Epithelial cell of esophagus (primary cell): ENCODE data around the gene GBA2.

Experiments
- DNase-seq: peaks from one replicate; pipeline ENCODE4 v3.0.0; 2010; ENCODE audit warnings: low read depth
- H3K4me3 ChIP-seq: 2 replicates; pipeline ENCODE4 v1.5.1; 2011; ENCODE audit warnings: mild to moderate bottlenecking, low read length, control low read depth
- TF ChIP-seq, protein P1 (sequence below): IDR thresholded peaks from 2 replicates; pipeline ENCODE4 v1.5.1; 2011; ENCODE audit warnings: low read depth, mild to moderate bottlenecking, low read length, control low read depth, inconsistent platforms; ENCODE audit not compliant: insufficient read depth; ENCODE audit errors: missing control alignments

The GBA2 gene

DNA sequence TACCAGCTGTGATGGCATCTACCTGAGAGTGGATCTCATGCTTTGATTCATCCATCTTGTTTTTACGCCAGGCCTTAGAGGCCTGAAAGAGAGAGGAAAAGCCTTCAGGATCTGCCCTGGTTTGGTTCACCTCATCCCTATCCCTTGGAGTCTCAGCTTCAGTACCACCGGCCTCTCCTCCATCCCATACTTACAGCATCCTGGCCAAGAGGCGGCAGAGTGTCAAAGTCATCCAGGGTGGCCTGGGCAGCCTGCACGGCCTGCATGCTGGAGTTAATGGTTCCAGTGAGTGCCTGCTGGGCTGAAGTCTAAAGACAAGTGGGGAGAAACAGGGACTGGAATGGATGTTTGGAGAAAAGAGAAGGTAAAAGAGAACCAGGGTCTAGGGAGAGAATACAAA is 29.5 kb downstream of the GBA2 start:
- no peak for DNase-seq
- TF ChIP-seq, protein P1, sequence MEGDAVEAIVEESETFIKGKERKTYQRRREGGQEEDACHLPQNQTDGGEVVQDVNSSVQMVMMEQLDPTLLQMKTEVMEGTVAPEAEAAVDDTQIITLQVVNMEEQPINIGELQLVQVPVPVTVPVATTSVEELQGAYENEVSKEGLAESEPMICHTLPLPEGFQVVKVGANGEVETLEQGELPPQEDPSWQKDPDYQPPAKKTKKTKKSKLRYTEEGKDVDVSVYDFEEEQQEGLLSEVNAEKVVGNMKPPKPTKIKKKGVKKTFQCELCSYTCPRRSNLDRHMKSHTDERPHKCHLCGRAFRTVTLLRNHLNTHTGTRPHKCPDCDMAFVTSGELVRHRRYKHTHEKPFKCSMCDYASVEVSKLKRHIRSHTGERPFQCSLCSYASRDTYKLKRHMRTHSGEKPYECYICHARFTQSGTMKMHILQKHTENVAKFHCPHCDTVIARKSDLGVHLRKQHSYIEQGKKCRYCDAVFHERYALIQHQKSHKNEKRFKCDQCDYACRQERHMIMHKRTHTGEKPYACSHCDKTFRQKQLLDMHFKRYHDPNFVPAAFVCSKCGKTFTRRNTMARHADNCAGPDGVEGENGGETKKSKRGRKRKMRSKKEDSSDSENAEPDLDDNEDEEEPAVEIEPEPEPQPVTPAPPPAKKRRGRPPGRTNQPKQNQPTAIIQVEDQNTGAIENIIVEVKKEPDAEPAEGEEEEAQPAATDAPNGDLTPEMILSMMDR: no peak
- no peak overlapping the region for H3K4me3 ChIP-seq

DNA sequence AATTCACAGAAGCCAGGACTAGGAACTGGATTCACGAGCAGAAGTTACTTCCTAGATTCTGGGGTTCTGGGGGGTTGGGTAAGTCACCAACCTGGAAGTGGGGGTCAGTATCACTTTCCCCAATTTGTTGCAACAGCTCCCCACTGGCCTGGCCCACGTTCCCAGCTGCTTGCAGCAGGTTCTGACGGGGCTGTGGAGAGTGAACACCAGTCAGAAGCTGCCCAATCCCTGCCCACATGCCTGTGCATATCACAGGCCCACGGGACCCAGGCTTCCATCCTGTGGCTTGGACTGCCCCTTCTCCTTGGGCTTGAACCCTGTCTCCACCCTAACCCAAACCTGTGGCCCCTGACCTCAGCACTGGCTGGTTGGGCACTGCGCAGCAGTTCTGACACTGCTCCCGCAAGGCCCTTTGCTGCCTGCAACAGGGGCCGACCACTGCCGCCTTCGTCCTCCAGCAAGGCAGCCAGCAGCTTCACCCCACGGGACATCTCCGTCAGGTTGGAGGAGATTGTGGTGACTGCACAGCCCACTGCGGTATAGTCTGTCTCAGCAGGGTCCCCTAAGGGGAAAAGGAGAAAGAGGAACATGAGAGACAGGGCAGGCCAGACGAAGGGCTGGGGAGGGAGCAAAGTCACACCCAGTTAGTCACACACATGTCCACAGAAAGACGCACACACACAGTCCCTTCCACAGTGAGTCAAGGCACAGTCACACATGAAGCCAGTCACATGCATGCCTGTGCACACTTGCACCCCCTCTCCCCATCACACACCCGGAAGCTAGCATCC is 30.1 kb downstream of the GBA2 start:
- no peak overlapping the region for H3K4me3 ChIP-seq
- DNase-seq: peak; percentile 90
- TF ChIP-seq, protein P1: no peak

DNA sequence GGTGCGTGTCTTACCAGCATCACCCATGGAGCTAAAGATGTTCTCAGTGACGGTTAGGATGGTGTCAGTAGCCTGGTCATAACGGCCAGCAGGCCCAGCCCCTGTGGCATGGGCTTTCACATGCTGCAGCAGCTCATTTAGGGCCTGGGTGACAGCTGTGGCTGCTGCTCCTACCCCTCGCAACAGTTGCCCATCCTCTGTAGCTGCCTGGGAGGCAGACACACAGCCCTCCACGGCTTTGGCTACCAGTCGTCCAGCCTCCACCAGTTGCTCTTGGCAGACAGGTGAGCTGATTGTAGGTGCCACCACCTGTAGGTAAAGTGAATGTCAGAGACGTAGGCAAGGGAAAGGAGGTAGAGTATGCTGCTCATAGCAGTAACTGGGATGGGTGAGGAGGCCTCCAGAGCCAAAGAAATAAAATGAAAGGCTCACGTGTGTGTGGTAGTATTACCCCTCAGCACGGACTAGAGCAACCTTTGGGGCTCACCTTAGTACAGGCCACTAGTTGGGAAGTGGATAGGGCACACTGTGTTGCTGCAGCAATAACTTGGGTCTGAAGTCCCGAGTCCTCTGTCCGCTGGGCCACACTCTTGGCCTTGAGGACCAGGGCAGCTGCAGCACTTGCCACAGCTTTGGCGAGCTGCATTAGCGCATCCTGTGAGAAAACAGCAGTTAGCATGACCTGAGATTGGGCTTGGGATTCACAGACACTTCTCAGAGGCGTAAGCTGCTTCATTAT is 31.7 kb downstream of the GBA2 start:
- DNase-seq: no peak
- H3K4me3 ChIP-seq: no peak overlapping the region
- TF ChIP-seq, protein P1: no peak

DNA sequence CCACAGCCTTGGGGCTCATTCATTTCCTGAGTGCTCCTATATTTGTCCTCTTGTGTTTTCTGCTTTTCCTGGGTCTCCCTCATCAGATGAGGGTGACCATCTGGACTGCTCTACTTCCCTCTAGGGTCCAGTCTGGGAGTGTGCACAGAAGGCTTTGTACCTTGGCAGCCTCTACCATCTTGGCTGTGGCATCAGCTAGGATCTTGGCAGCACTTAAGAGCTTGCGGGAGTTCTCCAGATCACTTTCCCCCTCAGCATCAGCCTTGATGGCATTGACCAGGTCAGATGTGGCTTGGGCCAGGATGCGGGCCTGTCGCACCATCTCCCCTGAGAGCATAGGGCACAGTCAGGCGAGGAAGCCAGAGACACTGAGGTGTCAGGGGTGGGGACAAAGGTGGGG is 32.8 kb downstream of the GBA2 start:
- no peak for DNase-seq
- H3K4me3 ChIP-seq: no peak overlapping the region
- TF ChIP-seq, protein P1: no peak

DNA sequence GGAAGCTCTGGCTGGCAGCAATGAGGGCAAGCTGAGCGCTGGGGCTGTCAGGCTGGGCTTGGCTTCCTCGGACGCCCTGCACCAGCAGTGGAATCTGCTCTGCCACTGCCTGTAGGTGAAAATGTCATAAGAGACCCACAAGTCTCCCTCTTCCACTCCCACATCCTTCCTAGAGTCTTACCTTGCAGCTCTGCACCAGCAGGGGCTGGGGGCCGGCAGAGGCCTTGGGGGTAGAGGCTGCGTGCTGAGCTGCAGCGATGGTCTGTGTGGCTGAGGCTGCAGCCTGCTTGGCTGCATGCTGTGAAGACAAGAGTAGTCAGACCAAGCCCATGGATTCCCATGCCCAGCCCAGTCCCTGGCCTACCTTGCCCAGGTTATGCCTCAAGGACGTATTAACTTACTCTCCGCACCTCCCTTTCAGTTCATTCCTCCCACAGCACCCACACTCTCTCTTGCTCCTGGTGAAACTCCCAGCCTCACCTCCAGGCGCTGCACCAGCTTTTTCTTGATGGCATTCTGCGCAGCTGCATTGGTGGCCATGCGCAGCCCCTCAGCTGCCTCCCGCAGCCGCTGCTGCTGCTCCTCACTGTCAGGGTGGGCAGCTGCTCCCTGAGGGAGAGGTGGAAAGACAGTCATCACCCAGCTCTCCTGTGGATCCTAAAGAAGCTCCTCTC is 34.3 kb downstream of the GBA2 start:
- TF ChIP-seq, protein P1: no peak
- H3K4me3 ChIP-seq: no peak overlapping the region
- DNase-seq: no peak

DNA sequence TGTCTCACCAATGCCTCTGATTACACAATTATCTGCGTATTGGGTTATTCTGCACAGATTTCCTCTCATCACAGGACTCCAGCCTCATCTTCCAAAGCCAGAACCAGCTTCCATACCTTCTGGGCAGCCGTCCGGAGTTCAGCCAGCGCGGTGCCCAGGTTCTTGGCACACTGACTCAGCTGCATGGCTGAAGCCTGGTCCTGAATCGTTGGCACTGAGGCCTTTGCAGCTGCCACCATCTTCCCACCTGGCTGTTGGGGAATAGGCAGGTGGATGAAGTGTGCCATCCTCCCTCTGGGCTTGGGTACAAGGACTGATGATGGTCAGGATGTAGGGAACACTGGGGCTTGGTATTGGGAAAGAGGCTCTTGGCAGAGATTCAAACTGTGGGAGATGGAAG is 34.9 kb downstream of the GBA2 start:
- no peak for DNase-seq
- H3K4me3 ChIP-seq: no peak overlapping the region
- TF ChIP-seq, protein P1: no peak
